Measurements from ENCODE around the gene SGMS2. TPM values are rescaled to one million over a fixed set of nuclear protein-coding genes. Genes with fewer than 3 reads are reported as not detected.
"Not testable (repeated sequence)": the region's sequence is repeated elsewhere in the genome, so short reads cannot be mapped to it uniquely, and the experiment has no call there.

SGMS2 gene
- total and polyA plus RNA-seq, 2 donors from 2014 or later, result 5.3 to 67.7 TPM

DNA sequence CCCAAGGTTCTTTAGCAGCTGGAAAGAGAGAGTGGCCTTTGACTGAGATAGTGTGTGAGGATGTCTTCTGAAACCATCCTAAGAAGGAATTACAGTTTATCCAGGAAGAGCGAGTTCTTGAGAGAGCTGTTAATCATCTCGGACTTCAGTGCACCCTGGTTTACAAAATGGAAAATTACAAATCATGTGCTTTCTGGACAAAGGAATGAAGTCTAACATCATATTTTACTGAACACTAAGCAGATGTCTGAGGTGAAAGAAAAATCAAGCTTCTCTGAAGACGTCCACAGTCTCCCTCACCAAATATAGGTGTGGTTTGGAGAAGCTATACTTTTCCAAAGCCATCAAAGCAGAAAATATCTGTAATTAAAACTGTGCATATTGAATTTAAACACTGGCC, 75.8 kb downstream of the SGMS2 start:
- no peak for FAIRE-seq
- Histone ChIP-seq H3K4me3 (ENCODE audit: low read length in 3 of 3) (no peak overlapping the region), H3K9me3 (ENCODE audit: control insufficient read depth in 2 of 3, insufficient read depth in 1 of 3, low read length in 3 of 3) (no peaks in the 10 kb centered on the region), H3K27me3 (ENCODE audit: control insufficient read depth, insufficient read depth, low read length) (no peaks in the 10 kb centered on the region), H3K4me1 (ENCODE audit: control insufficient read depth in 2 of 3, insufficient read depth in 2 of 3, low read depth in 1 of 3, low read length in 3 of 3) (no peaks in the 10 kb centered on the region), H3K27ac (ENCODE audit: low read depth in 2 of 2, low read length in 2 of 2) (no peak overlapping the region), H3K36me3 (ENCODE audit: control insufficient read depth in 2 of 3, insufficient read depth in 3 of 3, low read length in 3 of 3) (peaks cover 0 to 4% (median 0%) of the 10 kb centered on the region in 3 donors), H3K9ac (ENCODE audit: low read length in 3 of 3) (no peak overlapping the region)
- DNase-seq, result no peak
- TF ChIP-seq, protein P1, sequence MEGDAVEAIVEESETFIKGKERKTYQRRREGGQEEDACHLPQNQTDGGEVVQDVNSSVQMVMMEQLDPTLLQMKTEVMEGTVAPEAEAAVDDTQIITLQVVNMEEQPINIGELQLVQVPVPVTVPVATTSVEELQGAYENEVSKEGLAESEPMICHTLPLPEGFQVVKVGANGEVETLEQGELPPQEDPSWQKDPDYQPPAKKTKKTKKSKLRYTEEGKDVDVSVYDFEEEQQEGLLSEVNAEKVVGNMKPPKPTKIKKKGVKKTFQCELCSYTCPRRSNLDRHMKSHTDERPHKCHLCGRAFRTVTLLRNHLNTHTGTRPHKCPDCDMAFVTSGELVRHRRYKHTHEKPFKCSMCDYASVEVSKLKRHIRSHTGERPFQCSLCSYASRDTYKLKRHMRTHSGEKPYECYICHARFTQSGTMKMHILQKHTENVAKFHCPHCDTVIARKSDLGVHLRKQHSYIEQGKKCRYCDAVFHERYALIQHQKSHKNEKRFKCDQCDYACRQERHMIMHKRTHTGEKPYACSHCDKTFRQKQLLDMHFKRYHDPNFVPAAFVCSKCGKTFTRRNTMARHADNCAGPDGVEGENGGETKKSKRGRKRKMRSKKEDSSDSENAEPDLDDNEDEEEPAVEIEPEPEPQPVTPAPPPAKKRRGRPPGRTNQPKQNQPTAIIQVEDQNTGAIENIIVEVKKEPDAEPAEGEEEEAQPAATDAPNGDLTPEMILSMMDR (IDR thresholded peaks at IDR 0.05; ENCODE audit: borderline replicate concordance, extremely low read depth, insufficient read depth), result no peak
- intact Hi-C loops (cut with DNase I), result no loop called here

DNA sequence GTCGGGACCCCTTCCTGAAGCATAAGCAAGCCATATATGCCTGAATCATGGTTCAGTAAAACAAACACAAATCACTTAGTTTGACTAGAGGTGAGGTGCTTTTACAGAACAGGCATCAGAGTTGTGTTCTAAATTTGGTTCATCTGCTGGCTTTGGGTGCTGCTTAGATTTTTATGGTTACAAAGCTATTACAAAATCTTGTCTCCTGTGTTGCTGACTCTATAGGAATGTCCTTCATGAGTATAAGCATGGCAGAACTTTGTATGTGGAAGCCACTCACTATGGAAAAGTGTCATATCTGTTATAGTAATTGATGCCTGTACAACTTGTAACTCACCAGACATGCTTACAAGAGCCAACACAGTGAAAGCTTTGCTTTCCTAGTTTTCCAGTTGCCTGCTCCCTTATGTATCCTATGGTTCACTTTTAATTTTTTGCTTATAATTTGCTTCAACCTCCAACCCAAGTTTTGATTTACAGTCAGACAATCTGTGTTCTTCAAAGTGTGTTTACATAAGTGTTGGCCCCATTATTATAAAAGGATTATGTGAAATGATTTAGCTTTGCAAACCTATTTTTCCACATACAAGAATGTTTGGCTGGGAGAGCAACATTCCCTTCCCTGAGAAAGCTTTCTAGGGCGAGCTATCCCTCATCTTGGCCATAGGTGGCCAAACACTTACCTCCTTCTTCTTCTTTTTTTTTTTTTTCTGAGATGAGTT, 76.6 kb downstream of the SGMS2 start:
- no peak for DNase-seq
- H3K4me3 ChIP-seq (ENCODE audit: low read length in 3 of 3), result no peak overlapping the region
- intact Hi-C loops (cut with DNase I), result no loop called here
- H3K9me3 ChIP-seq (ENCODE audit: control insufficient read depth in 2 of 3, insufficient read depth in 1 of 3, low read length in 3 of 3), result no peaks in the 10 kb centered on the region
- no peaks in the 10 kb centered on the region for H3K4me1 ChIP-seq (ENCODE audit: control insufficient read depth in 2 of 3, insufficient read depth in 2 of 3, low read depth in 1 of 3, low read length in 3 of 3)
- H3K9ac ChIP-seq (ENCODE audit: low read length in 3 of 3), result no peak overlapping the region
- TF ChIP-seq, protein P1 (IDR thresholded peaks at IDR 0.05; ENCODE audit: borderline replicate concordance, extremely low read depth, insufficient read depth), result no peak
- no peak for FAIRE-seq
- H3K36me3 ChIP-seq (ENCODE audit: control insufficient read depth in 2 of 3, insufficient read depth in 3 of 3, low read length in 3 of 3), result peaks cover 0 to 4% (median 0%) of the 10 kb centered on the region in 3 donors
- no peak overlapping the region for H3K27ac ChIP-seq (ENCODE audit: low read depth in 2 of 2, low read length in 2 of 2)
- H3K27me3 ChIP-seq (ENCODE audit: control insufficient read depth, insufficient read depth, low read length), result no peaks in the 10 kb centered on the region

DNA sequence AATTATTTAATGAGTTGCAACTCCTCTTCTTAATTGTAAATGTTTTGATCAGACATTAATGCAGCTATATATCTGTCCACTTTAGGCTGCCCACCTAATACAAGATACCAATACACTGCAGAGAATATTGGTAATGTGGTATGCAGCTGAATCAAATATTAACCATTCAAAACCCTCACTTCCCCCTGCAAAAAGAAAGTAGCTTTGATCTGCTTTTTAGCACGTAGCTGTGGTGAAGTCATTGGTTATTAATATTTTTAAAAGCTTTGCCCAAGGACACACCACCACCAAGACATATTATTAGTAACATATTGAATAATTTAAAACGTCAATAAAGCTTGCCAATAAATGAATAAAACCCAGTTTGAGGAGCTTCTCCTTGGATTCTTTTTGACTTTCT, 78.0 kb downstream of the SGMS2 start:
- H3K4me3 ChIP-seq (ENCODE audit: low read length in 3 of 3), result no peak overlapping the region
- DNase-seq (no peak), FAIRE-seq (no peak)
- TF ChIP-seq, protein P1 (IDR thresholded peaks at IDR 0.05; ENCODE audit: borderline replicate concordance, extremely low read depth, insufficient read depth), result no peak
- no peak overlapping the region for H3K9ac ChIP-seq (ENCODE audit: low read length in 3 of 3)
- no peaks in the 10 kb centered on the region for H3K4me1 ChIP-seq (ENCODE audit: control insufficient read depth in 2 of 3, insufficient read depth in 2 of 3, low read depth in 1 of 3, low read length in 3 of 3)
- peaks cover 0 to 4% (median 0%) of the 10 kb centered on the region in 3 donors for H3K36me3 ChIP-seq (ENCODE audit: control insufficient read depth in 2 of 3, insufficient read depth in 3 of 3, low read length in 3 of 3)
- H3K27me3 ChIP-seq (ENCODE audit: control insufficient read depth, insufficient read depth, low read length), result no peaks in the 10 kb centered on the region
- H3K27ac ChIP-seq (ENCODE audit: low read depth in 2 of 2, low read length in 2 of 2), result no peak overlapping the region
- intact Hi-C loops (cut with DNase I), result no loop called here
- H3K9me3 ChIP-seq (ENCODE audit: control insufficient read depth in 2 of 3, insufficient read depth in 1 of 3, low read length in 3 of 3), result no peaks in the 10 kb centered on the region

DNA sequence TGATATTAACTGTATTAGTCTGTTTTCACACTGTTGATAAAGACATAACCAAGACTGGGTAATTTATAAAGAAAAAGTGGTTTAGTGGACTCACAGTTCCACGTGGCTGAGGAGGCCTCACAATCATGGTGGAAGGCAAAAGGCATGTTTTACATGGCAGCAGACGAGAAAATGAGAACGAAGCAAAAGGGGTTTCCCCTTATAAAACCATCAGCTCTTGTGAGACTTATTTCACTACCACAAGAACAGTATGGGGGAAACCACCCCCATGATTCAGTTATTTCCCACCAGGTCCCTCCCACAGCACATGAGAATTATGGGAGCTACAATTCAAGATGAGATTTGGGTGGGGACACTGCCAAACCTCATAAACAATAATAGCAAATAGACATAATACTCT, 80.3 kb downstream of the SGMS2 start:
- intact Hi-C loops (cut with DNase I); H3K9ac ChIP-seq (ENCODE audit: low read length in 3 of 3); H3K27ac ChIP-seq (ENCODE audit: low read depth in 2 of 2, low read length in 2 of 2); FAIRE-seq; H3K4me1 ChIP-seq (ENCODE audit: control insufficient read depth in 2 of 3, insufficient read depth in 2 of 3, low read depth in 1 of 3, low read length in 3 of 3); H3K9me3 ChIP-seq (ENCODE audit: control insufficient read depth in 2 of 3, insufficient read depth in 1 of 3, low read length in 3 of 3); DNase-seq; H3K36me3 ChIP-seq (ENCODE audit: control insufficient read depth in 2 of 3, insufficient read depth in 3 of 3, low read length in 3 of 3); H3K27me3 ChIP-seq (ENCODE audit: control insufficient read depth, insufficient read depth, low read length); H3K4me3 ChIP-seq (ENCODE audit: low read length in 3 of 3): not testable (repeated sequence)
